SK-N-SH treated with all-trans-retinoic acid at 6 μM for 48 hours (cell line): Measurements from ENCODE around the gene MYCN.

Source experiments
- BACH2 ChIP-seq: fragments of 250-450 bp; sonication (Bioruptor Pico); IDR thresholded peaks from 2 replicates; pipeline ENCODE4 v1.9.0; 2021; ENCODE audit warnings: mild to moderate bottlenecking, borderline replicate concordance
- RARB ChIP-seq: fragments of 250-450 bp; sonication (Bioruptor Pico); IDR thresholded peaks from 2 replicates; pipeline ENCODE4 v1.8.0; 2021; ENCODE audit warnings: mild to moderate bottlenecking, moderate library complexity

- TF ChIP-seq RARB (CRISPR knock-in tag) (no peak), BACH2 (CRISPR knock-in tag) (no peak)
These were observed 41.1 kb upstream of the MYCN start for GRCh38 chr2:15899327-15899612.
